K562 (cell line): Measurements from ENCODE around the gene CCNJL. TPM values are rescaled to one million over a fixed set of nuclear protein-coding genes. Genes with fewer than 3 reads are reported as not detected.
A peak's percentile ranks its signal among the peaks of the same experiment; 100 is the strongest.

Source experiments
- ATAC-seq: fragments of 200-7000 bp; cut with Tn5 transposase; 3 replicates; pipeline ENCODE4 v1.9.1; 2020; ENCODE audit warnings: moderate library complexity
- BruUV-seq: library from RNA; stranded (reverse); fragments of 400-500 nt; replicated peaks from 2 replicates; lab custom pipeline; 2021; lab: Mats Ljungman, UMichigan
- CTCF ChIA-PET: fragments of 300-600 bp; formaldehyde crosslinking; extraction: SDS; loops from one replicate; lab custom pipeline; 2021; ENCODE audit warnings: low intra/inter-chr PET ratio; lab: Yijun Ruan, JAX
- POLR2A ChIA-PET: fragments of 300-600, 350-650 bp; sonication (Branson Sonifier 250); formaldehyde crosslinking; extraction: SDS; loops from one replicate; lab custom pipeline; 2021; ENCODE audit warnings: antibody characterized with exemption, inconsistent platforms; lab: Yijun Ruan, JAX
- DNase-seq, 4 experiments: peaks; one replicate each; pipeline versions ENCODE4 v3.0.0 to v3.0.0-alpha.2; 2011 to 2018; ENCODE audit warnings: low spot score in 3 of 4, mixed read lengths in 3 of 4; ENCODE audit errors: extremely low read depth in 1 of 4
- FAIRE-seq: peaks from 2 replicates; lab custom pipeline; 2011; peaks lifted over from hg19 to GRCh38; lab: Jason Lieb, UNC
- H2AFZ ChIP-seq: 2 replicates; pipeline ENCODE4 v1.6.0; 2011; ENCODE audit warnings: low read depth, low read length, control low read depth, inconsistent platforms
- H3K27ac ChIP-seq: fragments of 200-600 bp; 3 replicates; pipeline ENCODE4 v1.8.0; 2011; ENCODE audit warnings: low read depth, mild to moderate bottlenecking, control low read depth, inconsistent platforms, low read length, moderate library complexity, mixed read lengths; ENCODE audit errors: extremely low read depth
- H3K27me3 ChIP-seq, 2 experiments: fragments of 300-600 bp in 1 of 2; 2 replicates in 1 of 2; 3 replicates in 1 of 2; pipeline versions ENCODE4 v1.6.0 to v1.8.0; 2011; ENCODE audit warnings: inconsistent platforms in 2 of 2, low read length in 2 of 2, mild to moderate bottlenecking in 1 of 2, mixed read lengths in 1 of 2, moderate library complexity in 1 of 2; ENCODE audit not compliant: control insufficient read depth in 2 of 2, insufficient read depth in 2 of 2
- H3K36me3 ChIP-seq: fragments of 300-600 bp; 3 replicates; pipeline ENCODE4 v1.8.0; 2011; ENCODE audit warnings: mild to moderate bottlenecking, low read length, inconsistent platforms; ENCODE audit not compliant: control insufficient read depth, insufficient read depth
- H3K4me1 ChIP-seq, 2 experiments: fragments of 200-600 bp in 1 of 2; replicated peaks in 1 of 2; 2 replicates in 1 of 2; 3 replicates in 1 of 2; pipeline versions ENCODE4 v1.5.1 to v1.8.0; 2011; ENCODE audit warnings: inconsistent platforms in 2 of 2, low read length in 2 of 2, mild to moderate bottlenecking in 1 of 2, mixed read lengths in 1 of 2, moderate library complexity in 1 of 2; ENCODE audit not compliant: control insufficient read depth in 2 of 2, insufficient read depth in 2 of 2
- H3K4me2 ChIP-seq: 2 replicates; pipeline ENCODE4 v1.6.1; 2011; ENCODE audit warnings: low read length, control low read depth, inconsistent platforms, mixed read lengths; ENCODE audit not compliant: insufficient read depth
- H3K4me3 ChIP-seq: fragments of 200-600 bp; sonication (generic), shearing (Covaris generic); 2 replicates; pipeline ENCODE4 v1.5.1; 2016; ENCODE audit warnings: control low read depth, inconsistent platforms
- H3K79me2 ChIP-seq: fragments of 200-600 bp; 3 replicates; pipeline ENCODE4 v1.8.0; 2011; ENCODE audit warnings: low read length, inconsistent platforms; ENCODE audit not compliant: control insufficient read depth, insufficient read depth
- H3K9ac ChIP-seq, 2 experiments: 2 replicates each; pipeline versions ENCODE4 v1.6.0 to v1.6.1; 2011; ENCODE audit warnings: low read depth in 2 of 2, low read length in 2 of 2, control low read depth in 1 of 2, inconsistent platforms in 1 of 2, mild to moderate bottlenecking in 1 of 2, mixed read lengths in 1 of 2; ENCODE audit not compliant: insufficient read depth in 1 of 2
- H3K9me1 ChIP-seq: one replicate; pipeline ENCODE4 v1.6.0; 2011; ENCODE audit warnings: inconsistent platforms, mild to moderate bottlenecking, low read length, moderate library complexity; ENCODE audit not compliant: control insufficient read depth, insufficient read depth
- H3K9me3 ChIP-seq: replicated peaks from 2 replicates; pipeline ENCODE4 v1.5.1; 2011; ENCODE audit warnings: low read depth, low read length, inconsistent platforms; ENCODE audit not compliant: control insufficient read depth, insufficient read depth
- H4K20me1 ChIP-seq: replicated peaks from 2 replicates; pipeline ENCODE4 v1.6.1; 2011; ENCODE audit warnings: low read length, inconsistent platforms, mixed read lengths; ENCODE audit not compliant: control insufficient read depth, insufficient read depth
- L3MBTL2 ChIP-seq: fragments of 450-650 bp; IDR thresholded peaks from 2 replicates; pipeline ENCODE4 v1.6.1; 2016; ENCODE audit warnings: mild to moderate bottlenecking, moderate library complexity
- WHSC1 ChIP-seq: IDR thresholded peaks from one replicate; pipeline ENCODE4 v1.6.1; 2012; ENCODE audit warnings: low read length, control low read depth, inconsistent platforms
- ZNF316 ChIP-seq: fragments of 450-650 bp; IDR thresholded peaks from 2 replicates; pipeline ENCODE4 v1.6.1; 2016
- WGBS: fragments of 100-300 bp; shearing (Covaris generic); methylation state at CpG from one replicate; pipeline ENCODE4 v1.1.6; 2016; ENCODE audit warnings: low coverage, mixed read lengths; ENCODE audit not compliant: insufficient coverage; ENCODE audit errors: missing lambda C conversion rate; 5-methylcytosine and 5-hydroxymethylcytosine counted together
- in situ Hi-C: fragments of 300-500 bp; cut with MboI; formaldehyde crosslinking; loops from 4 replicates; pipeline ENCODE4 v1.15.0; 2018; ENCODE audit warnings: inconsistent platforms, mixed read lengths
- intact Hi-C: fragments of 100-400 bp; cut with micrococcal nuclease; formaldehyde crosslinking; loops from 2 replicates; pipeline ENCODE4 v1.14.2; 2022
- polyA plus RNA-seq, 8 experiments: library from polyadenylated mRNA; depleted of rRNA in 4 of 8; stranded (reverse) in 5 of 8; unstranded in 3 of 8; fragments of >200 nt; fragmentation: Nextera tagmentation in 2 of 8; fragmentation: Illumina TruSeq in 1 of 8; extraction: Ambion mirVana in 2 of 8; extraction: Trizol in 1 of 8; gene quantifications; 2 replicates each; pipeline versions ENCODE4 v1.2.1 to v1.2.3, GENCODE V29; 2011 to 2014; ENCODE audit warnings: inconsistent platforms in 1 of 8, missing spikeins in 1 of 8
- total RNA-seq, 7 experiments: library from RNA; depleted of rRNA in 6 of 7; stranded (reverse); fragments of >200 nt in 6 of 7; fragmentation: Illumina TruSeq in 2 of 7; extraction: Trizol in 2 of 7; gene quantifications; 2 replicates each; pipeline versions ENCODE4 v1.2.1 to v1.2.3, GENCODE V29; 2011 to 2021; ENCODE audit warnings: low replicate concordance in 1 of 7
- TF ChIP-seq, protein P1 (sequence below), 2 experiments: IDR thresholded peaks; 2 replicates each; pipeline ENCODE4 v1.6.1; 2012; ENCODE audit warnings: improper control_type of control experiment in 2 of 2, low read depth in 2 of 2, low read length in 2 of 2, borderline replicate concordance in 1 of 2
- TF ChIP-seq, protein P2 (sequence below), 2 experiments: IDR thresholded peaks; 2 replicates each; pipeline ENCODE4 v1.6.1; 2011; ENCODE audit warnings: borderline replicate concordance in 1 of 2, control low read depth in 1 of 2, low read depth in 1 of 2, low read length in 1 of 2, mild to moderate bottlenecking in 1 of 2, mixed read lengths in 1 of 2, moderate library complexity in 1 of 2; ENCODE audit not compliant: insufficient read depth in 1 of 2, insufficient read length in 1 of 2, poor library complexity in 1 of 2, severe bottlenecking in 1 of 2; ENCODE audit errors: extremely low read depth in 1 of 2
- TF ChIP-seq, protein P3 (sequence below), 2 experiments: fragments of 450-650 bp in 1 of 2; IDR thresholded peaks; 2 replicates each; pipeline ENCODE4 v1.6.1; 2011 to 2017; ENCODE audit warnings: low read depth in 2 of 2, antibody characterized with exemption in 1 of 2, borderline replicate concordance in 1 of 2, low read length in 1 of 2, mild to moderate bottlenecking in 1 of 2, mixed read lengths in 1 of 2; ENCODE audit not compliant: control insufficient read depth in 1 of 2

Gene CCNJL
- total and polyA plus RNA-seq, 9 of the 15 experiments (the other 6 are each of a cell fraction or from before 2014, with no cell fraction given): 0.04 TPM; not detected in 8

GRCh38 chr5:160359242-160359641 is 46.9 kb upstream of the CCNJL start:
- Histone ChIP-seq H3K9me3 (no peaks in the 10 kb centered on the region), H4K20me1 (no peaks in the 10 kb centered on the region; the same call in 1 of the 2 replicates), H3K4me2 (no peak overlapping the region), H3K27me3 (peaks cover 0 to 39% of the 10 kb centered on the region in 2 experiments), H3K4me1 (peaks cover 4 to 13% of the 10 kb centered on the region in 2 experiments; a peak in 4 of 5 replicates), H3K79me2 (no peaks in the 10 kb centered on the region), H3K4me3 (no peak overlapping the region), H2AFZ (no peak overlapping the region), H3K27ac (no peak overlapping the region), H3K9ac (no peak overlapping the region), H3K9me1 (no peaks in the 10 kb centered on the region), H3K36me3 (no peaks in the 10 kb centered on the region)
- no peak for DNase-seq
- WGBS: 0% methylated on average over 1 of the region's 1 CpG
- no peak for FAIRE-seq
- no TSS peak for BruUV-seq
- TF ChIP-seq ZNF316 (0 out of 2 replicates have a peak, but pooled peaks have one; percentile 23), L3MBTL2 (no peak)
- CTCF ChIA-PET: no interaction called here
- in situ Hi-C loops: no loop called here
- POLR2A ChIA-PET: no interaction called here
- no peak for ATAC-seq
- intact Hi-C loops: no loop called here

- Histone ChIP-seq H3K9ac (no peak overlapping the region), H3K9me3 (no peaks in the 10 kb centered on the region), H3K4me2 (no peak overlapping the region), H3K36me3 (no peaks in the 10 kb centered on the region), H3K79me2 (no peaks in the 10 kb centered on the region), H4K20me1 (no peaks in the 10 kb centered on the region; the same call in 1 of the 2 replicates), H3K27ac (no peak overlapping the region), H3K27me3 (peaks cover 0 to 46% of the 10 kb centered on the region in 2 experiments; a peak in 4 of 5 replicates), H3K9me1 (no peaks in the 10 kb centered on the region), H2AFZ (no peak overlapping the region), H3K4me3 (no peak overlapping the region), H3K4me1 (peaks cover 0 to 6% of the 10 kb centered on the region in 2 experiments; a peak in 4 of 5 replicates)
- in situ Hi-C loops: no loop called here
- ChIA-PET CTCF (no interaction called here), POLR2A (no interaction called here)
- ATAC-seq: no peak
- 3% methylated on average over 5 of the region's 7 CpGs for WGBS
- intact Hi-C loops: no loop called here
- no peak for DNase-seq
- no peak for FAIRE-seq
- no TSS peak for BruUV-seq
- TF ChIP-seq, protein P1, sequence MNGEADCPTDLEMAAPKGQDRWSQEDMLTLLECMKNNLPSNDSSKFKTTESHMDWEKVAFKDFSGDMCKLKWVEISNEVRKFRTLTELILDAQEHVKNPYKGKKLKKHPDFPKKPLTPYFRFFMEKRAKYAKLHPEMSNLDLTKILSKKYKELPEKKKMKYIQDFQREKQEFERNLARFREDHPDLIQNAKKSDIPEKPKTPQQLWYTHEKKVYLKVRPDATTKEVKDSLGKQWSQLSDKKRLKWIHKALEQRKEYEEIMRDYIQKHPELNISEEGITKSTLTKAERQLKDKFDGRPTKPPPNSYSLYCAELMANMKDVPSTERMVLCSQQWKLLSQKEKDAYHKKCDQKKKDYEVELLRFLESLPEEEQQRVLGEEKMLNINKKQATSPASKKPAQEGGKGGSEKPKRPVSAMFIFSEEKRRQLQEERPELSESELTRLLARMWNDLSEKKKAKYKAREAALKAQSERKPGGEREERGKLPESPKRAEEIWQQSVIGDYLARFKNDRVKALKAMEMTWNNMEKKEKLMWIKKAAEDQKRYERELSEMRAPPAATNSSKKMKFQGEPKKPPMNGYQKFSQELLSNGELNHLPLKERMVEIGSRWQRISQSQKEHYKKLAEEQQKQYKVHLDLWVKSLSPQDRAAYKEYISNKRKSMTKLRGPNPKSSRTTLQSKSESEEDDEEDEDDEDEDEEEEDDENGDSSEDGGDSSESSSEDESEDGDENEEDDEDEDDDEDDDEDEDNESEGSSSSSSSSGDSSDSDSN (IDR thresholded peaks at IDR 0.05; ENCODE audit: borderline replicate concordance in 1 of 2, low read depth in 2 of 2, low read length in 2 of 2): no peak
- TF ChIP-seq WHSC1: no peak
- TF ChIP-seq, protein P2, sequence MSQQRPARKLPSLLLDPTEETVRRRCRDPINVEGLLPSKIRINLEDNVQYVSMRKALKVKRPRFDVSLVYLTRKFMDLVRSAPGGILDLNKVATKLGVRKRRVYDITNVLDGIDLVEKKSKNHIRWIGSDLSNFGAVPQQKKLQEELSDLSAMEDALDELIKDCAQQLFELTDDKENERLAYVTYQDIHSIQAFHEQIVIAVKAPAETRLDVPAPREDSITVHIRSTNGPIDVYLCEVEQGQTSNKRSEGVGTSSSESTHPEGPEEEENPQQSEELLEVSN (IDR thresholded peaks at IDR 0.05; ENCODE audit: borderline replicate concordance in 1 of 2, extremely low read depth in 1 of 2, insufficient read depth in 1 of 2, insufficient read length in 1 of 2, low read depth in 1 of 2, low read length in 1 of 2, poor library complexity in 1 of 2, severe bottlenecking in 1 of 2): no peak
- TF ChIP-seq, protein P3, sequence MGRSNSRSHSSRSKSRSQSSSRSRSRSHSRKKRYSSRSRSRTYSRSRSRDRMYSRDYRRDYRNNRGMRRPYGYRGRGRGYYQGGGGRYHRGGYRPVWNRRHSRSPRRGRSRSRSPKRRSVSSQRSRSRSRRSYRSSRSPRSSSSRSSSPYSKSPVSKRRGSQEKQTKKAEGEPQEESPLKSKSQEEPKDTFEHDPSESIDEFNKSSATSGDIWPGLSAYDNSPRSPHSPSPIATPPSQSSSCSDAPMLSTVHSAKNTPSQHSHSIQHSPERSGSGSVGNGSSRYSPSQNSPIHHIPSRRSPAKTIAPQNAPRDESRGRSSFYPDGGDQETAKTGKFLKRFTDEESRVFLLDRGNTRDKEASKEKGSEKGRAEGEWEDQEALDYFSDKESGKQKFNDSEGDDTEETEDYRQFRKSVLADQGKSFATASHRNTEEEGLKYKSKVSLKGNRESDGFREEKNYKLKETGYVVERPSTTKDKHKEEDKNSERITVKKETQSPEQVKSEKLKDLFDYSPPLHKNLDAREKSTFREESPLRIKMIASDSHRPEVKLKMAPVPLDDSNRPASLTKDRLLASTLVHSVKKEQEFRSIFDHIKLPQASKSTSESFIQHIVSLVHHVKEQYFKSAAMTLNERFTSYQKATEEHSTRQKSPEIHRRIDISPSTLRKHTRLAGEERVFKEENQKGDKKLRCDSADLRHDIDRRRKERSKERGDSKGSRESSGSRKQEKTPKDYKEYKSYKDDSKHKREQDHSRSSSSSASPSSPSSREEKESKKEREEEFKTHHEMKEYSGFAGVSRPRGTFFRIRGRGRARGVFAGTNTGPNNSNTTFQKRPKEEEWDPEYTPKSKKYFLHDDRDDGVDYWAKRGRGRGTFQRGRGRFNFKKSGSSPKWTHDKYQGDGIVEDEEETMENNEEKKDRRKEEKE (IDR thresholded peaks at IDR 0.05; ENCODE audit: borderline replicate concordance in 1 of 2, control insufficient read depth in 1 of 2, low read depth in 2 of 2, low read length in 1 of 2): no peak
Measured at GRCh38 chr5:160357861-160358411, 45.6 kb upstream of the CCNJL start.
